IMR-90 (cell line): ENCODE results near the gene GPAM. TPM values are rescaled to one million over a fixed set of nuclear protein-coding genes. Genes with fewer than 3 reads are reported as not detected.

Experiments
- ATAC-seq: fragments of 200-7000 bp; cut with Tn5 transposase; 2 replicates; pipeline ENCODE4 v1.9.1; 2020; ENCODE audit warnings: low read depth, mild to moderate bottlenecking, moderate library complexity
- BruUV-seq: library from RNA; stranded (reverse); fragments of 400-500 nt; replicated peaks from 2 replicates; lab custom pipeline; 2021; lab: Mats Ljungman, UMichigan
- CTCF ChIA-PET: fragments of 300-600 bp; formaldehyde crosslinking; extraction: SDS; loops from one replicate; lab custom pipeline; 2021; ENCODE audit warnings: antibody characterized with exemption; lab: Yijun Ruan, JAX
- POLR2A ChIA-PET: fragments of 300-600 bp; sonication (Branson Sonifier 250); formaldehyde crosslinking; loops from one replicate; lab custom pipeline; 2022; ENCODE audit warnings: antibody characterized with exemption; ENCODE audit not compliant: unreplicated experiment; lab: Charles Lee
- DNase-seq: peaks from one replicate; pipeline ENCODE4 v3.0.0; 2013
- H2AFZ ChIP-seq: replicated peaks from 2 replicates; pipeline ENCODE3; 2013; ENCODE audit warnings: low read length, mild to moderate bottlenecking; ENCODE audit not compliant: poor library complexity
- H2AK5ac ChIP-seq: 2 replicates; pipeline ENCODE4 v1.6.1; 2013; ENCODE audit warnings: low read depth, low read length, inconsistent platforms
- H2AK9ac ChIP-seq: replicated peaks from 2 replicates; pipeline ENCODE3; 2013; ENCODE audit warnings: mild to moderate bottlenecking, low read depth, low read length, moderate library complexity; ENCODE audit not compliant: poor library complexity
- H2BK120ac ChIP-seq: 2 replicates; pipeline ENCODE4 v1.6.1; 2013; ENCODE audit warnings: low read depth, low read length, inconsistent platforms
- H2BK15ac ChIP-seq: 3 replicates; pipeline ENCODE4 v1.6.1; 2013; ENCODE audit warnings: low read depth, low read length, inconsistent platforms
- H2BK20ac ChIP-seq: 2 replicates; pipeline ENCODE4 v1.6.1; 2013; ENCODE audit warnings: low read depth, mild to moderate bottlenecking, inconsistent platforms, low read length, moderate library complexity
- H2BK5ac ChIP-seq: 2 replicates; pipeline ENCODE4 v1.6.1; 2013; ENCODE audit warnings: mild to moderate bottlenecking, low read depth, low read length, inconsistent platforms; ENCODE audit not compliant: poor library complexity, severe bottlenecking
- H3K14ac ChIP-seq: replicated peaks from 2 replicates; pipeline ENCODE4 v1.6.1; 2013; ENCODE audit warnings: low read depth, low read length, inconsistent platforms
- H3K18ac ChIP-seq: 2 replicates; pipeline ENCODE4 v1.6.1; 2013; ENCODE audit warnings: low read depth, low read length, control low read depth
- H3K23ac ChIP-seq: 2 replicates; pipeline ENCODE4 v1.6.1; 2013; ENCODE audit warnings: low read depth, low read length, inconsistent platforms
- H3K27ac ChIP-seq: 2 replicates; pipeline ENCODE4 v1.5.1; 2013; ENCODE audit warnings: mild to moderate bottlenecking, control low read depth, low read length; ENCODE audit not compliant: insufficient read depth
- H3K27me3 ChIP-seq: 2 replicates; pipeline ENCODE4 v1.6.1; 2013; ENCODE audit warnings: low read length; ENCODE audit not compliant: control insufficient read depth, insufficient read depth
- H3K36me3 ChIP-seq: 2 replicates; pipeline ENCODE4 v1.6.1; 2013; ENCODE audit warnings: low read length, mixed read lengths; ENCODE audit not compliant: control insufficient read depth, insufficient read depth
- H3K4ac ChIP-seq: 2 replicates; pipeline ENCODE4 v1.6.1; 2013; ENCODE audit warnings: low read depth, low read length, inconsistent platforms
- H3K4me1 ChIP-seq: 2 replicates; pipeline ENCODE4 v1.6.1; 2013; ENCODE audit warnings: low read length, mixed read lengths; ENCODE audit not compliant: control insufficient read depth, insufficient read depth
- H3K4me2 ChIP-seq: 2 replicates; pipeline ENCODE4 v1.6.1; 2013; ENCODE audit warnings: low read depth, mild to moderate bottlenecking, control low read depth, low read length, moderate library complexity
- H3K4me3 ChIP-seq: 2 replicates; pipeline ENCODE4 v1.5.1; 2013; ENCODE audit warnings: low read depth, mild to moderate bottlenecking, control low read depth, low read length, moderate library complexity; ENCODE audit not compliant: insufficient read depth
- H3K56ac ChIP-seq: 2 replicates; pipeline ENCODE4 v1.6.1; 2013; ENCODE audit warnings: low read length, inconsistent platforms; ENCODE audit not compliant: insufficient read depth; ENCODE audit errors: extremely low read depth
- H3K79me1 ChIP-seq, 2 experiments: 2 replicates each; pipeline ENCODE4 v1.6.1; 2013; ENCODE audit warnings: low read length in 2 of 2, inconsistent platforms in 1 of 2, low read depth in 1 of 2
- H3K9ac ChIP-seq: 2 replicates; pipeline ENCODE4 v1.6.1; 2013; ENCODE audit warnings: low read depth, low read length, control low read depth
- H3K9me1 ChIP-seq: 2 replicates; pipeline ENCODE4 v1.6.1; 2013; ENCODE audit warnings: low read length, inconsistent platforms; ENCODE audit not compliant: insufficient read depth
- H3K9me3 ChIP-seq: 2 replicates; pipeline ENCODE4 v1.6.1; 2013; ENCODE audit warnings: low read length; ENCODE audit not compliant: control insufficient read depth, insufficient read depth
- H4K20me1 ChIP-seq: 2 replicates; pipeline ENCODE4 v1.6.1; 2013; ENCODE audit warnings: low read length, inconsistent platforms; ENCODE audit not compliant: insufficient read depth
- H4K5ac ChIP-seq: 2 replicates; pipeline ENCODE4 v1.6.1; 2013; ENCODE audit warnings: mild to moderate bottlenecking, low read depth, low read length, control low read depth
- H4K8ac ChIP-seq, 2 experiments: 2 replicates each; pipeline ENCODE4 v1.6.1; 2013; ENCODE audit warnings: low read depth in 2 of 2, low read length in 2 of 2, control low read depth in 1 of 2, inconsistent platforms in 1 of 2
- H4K91ac ChIP-seq: 2 replicates; pipeline ENCODE4 v1.6.1; 2013; ENCODE audit warnings: low read depth, low read length, inconsistent platforms; ENCODE audit not compliant: insufficient read depth
- CEBPB ChIP-seq: IDR thresholded peaks from 2 replicates; pipeline ENCODE4 v1.6.1; 2012; ENCODE audit warnings: low read depth, low read length, improper control_type of control experiment
- CHD1 ChIP-seq: IDR thresholded peaks from 2 replicates; pipeline ENCODE4 v1.6.1; 2012; ENCODE audit warnings: low read depth, low read length, improper control_type of control experiment
- NFE2L2 ChIP-seq: fragments of 150-350 bp; IDR thresholded peaks from 2 replicates; pipeline ENCODE4 v1.6.1; 2016; ENCODE audit warnings: low read depth, mild to moderate bottlenecking, low read length
- SMC3 ChIP-seq: fragments of 150-350 bp; IDR thresholded peaks from 2 replicates; pipeline ENCODE4 v1.6.1; 2016; ENCODE audit warnings: low read depth, mild to moderate bottlenecking, antibody characterized with exemption, low read length, moderate library complexity
- WGBS, 2 experiments: methylation state at CpG; one replicate each; pipeline versions ENCODE4 v1.1.5 to v1.1.7; 2013; ENCODE audit warnings: missing lambda C conversion rate in 2 of 2; ENCODE audit not compliant: insufficient read length in 1 of 2; ENCODE audit errors: extremely low coverage in 2 of 2; 5-methylcytosine and 5-hydroxymethylcytosine counted together
- dilution Hi-C: fragments of 300-500 bp; cut with HindIII; formaldehyde crosslinking; loops from one replicate; pipeline ENCODE4 v1.14.3; 2018; ENCODE audit warnings: low sequenced_read_pairs; ENCODE audit not compliant: unreplicated experiment
- in situ Hi-C: fragments of 300-500 bp; cut with MboI; formaldehyde crosslinking; loops from 3 replicates; pipeline ENCODE4 v1.14.3; 2019; ENCODE audit warnings: low sequenced_read_pairs, inconsistent platforms, mixed read lengths
- intact Hi-C: fragments of 100-400 bp; cut with micrococcal nuclease; formaldehyde crosslinking; loops from 2 replicates; pipeline ENCODE4 v1.10.0; 2022
- polyA plus RNA-seq, 3 experiments: library from polyadenylated mRNA; depleted of rRNA; stranded (reverse); fragments of >200 nt; gene quantifications; 2 replicates each; pipeline ENCODE4 v1.2.3, GENCODE V29; 2012; ENCODE audit warnings: low replicate concordance in 1 of 3
- total RNA-seq: library from RNA; depleted of rRNA; stranded (reverse); fragments of >200 nt; gene quantifications from 2 replicates; pipeline ENCODE4 v1.2.3, GENCODE V29; 2012

Gene GPAM
- total and polyA plus RNA-seq, 2 of the 4 experiments (the other 2 are of a cell fraction), result 3.5 to 11.5 TPM

DNA sequence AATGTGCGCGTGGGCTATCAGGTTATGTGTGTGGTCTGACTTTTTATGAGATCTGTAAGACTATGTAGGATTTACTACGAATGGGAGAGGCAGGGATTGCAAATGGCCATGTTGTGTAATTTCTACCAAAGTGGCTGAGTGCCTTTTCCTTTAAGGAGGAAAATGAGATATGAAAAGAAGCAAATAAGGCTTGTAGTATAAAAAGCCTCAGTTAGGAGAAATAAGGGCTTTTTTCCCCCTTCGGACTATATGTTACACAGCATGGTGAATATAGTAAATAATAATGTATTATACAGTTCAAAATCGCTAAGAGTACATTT is 447 bp upstream of the GPAM start:
- Histone ChIP-seq H2AK5ac (no peak overlapping the region), H2BK15ac (peak overlapping the region; percentile 84; the same call in 2 of the 3 replicates), H3K27me3 (no peaks in the 10 kb centered on the region), H4K91ac (peak overlapping the region; percentile 94), H2AK9ac (peak overlapping the region; percentile 3), H3K4me2 (peak overlapping the region; percentile 86), H2BK120ac (peak overlapping the region; percentile 94), H2BK20ac (peak overlapping the region; percentile 85; the same call in 1 of the 2 replicates), H3K14ac (peak overlapping the region; percentile 99), H4K20me1 (no peaks in the 10 kb centered on the region), H2BK5ac (peak overlapping the region; percentile 69), H3K27ac (peak overlapping the region; percentile 82), H3K9me3 (no peaks in the 10 kb centered on the region), H3K23ac (peak overlapping the region; percentile 97), H3K4ac (peak overlapping the region; percentile 97), H3K9ac (peak overlapping the region; percentile 95), H3K79me1 (peaks cover 8 to 12% of the 10 kb centered on the region in 2 experiments), H2AFZ (peak overlapping the region; percentile 99), H3K4me3 (peak overlapping the region; percentile 60), H4K8ac (peak overlapping the region; percentile 90 to 99), H3K9me1 (no peaks in the 10 kb centered on the region), H3K4me1 (0 out of 2 replicates have a peak, but pooled peaks cover 3% of the 10 kb centered on the region), H3K18ac (peak overlapping the region; percentile 84), H4K5ac (peak overlapping the region; percentile 94), H3K36me3 (no peaks in the 10 kb centered on the region), H3K56ac (peak overlapping the region; percentile 89)
- DNase-seq (no peak), ATAC-seq (no peak)
- POLR2A ChIA-PET, result no interaction called here
- CTCF ChIA-PET, result interaction anchor here (1.2 kb wide), 1 partner anchor 47 kb away, joined by 3 read pairs; no protein-coding TSS in a partner anchor
- no TSS peak for BruUV-seq
- in situ Hi-C loops (loop anchor here (5.0 to 10.0 kb wide), 2 partner anchors 123 to 261 kb away; partner anchors contain the start of genes VTI1A and ZDHHC6), dilution Hi-C loops (no loop called here), intact Hi-C loops (loop anchor here (5.0 to 10.0 kb wide), 2 partner anchors 253 to 1201 kb away; no protein-coding TSS in a partner anchor)
- WGBS, 2 experiments, result 0% methylated on average over 3 of the region's 5 CpGs; no CpG with 5 or more reads in 1 of the 2 experiments
- TF ChIP-seq NFE2L2, result no peak
- no peak for TF ChIP-seq SMC3
- TF ChIP-seq CEBPB, result peak; percentile 71
- no peak for TF ChIP-seq CHD1
